ACC112 (cell line): ENCODE measurements around the gene GRIN3A.

Experiments used
- H2AFZ ChIP-seq: fragments of 200-600 bp; sonication (generic); one replicate; pipeline ENCODE4 v1.6.0; 2017; ENCODE audit warnings: antibody characterized with exemption, low read length; ENCODE audit not compliant: unreplicated experiment
- H3K27ac ChIP-seq: fragments of 200-600 bp; sonication (generic); 2 replicates; pipeline ENCODE4 v1.5.1; 2014; ENCODE audit warnings: low read depth, mild to moderate bottlenecking, antibody characterized with exemption, low read length, moderate library complexity
- H3K27me3 ChIP-seq: fragments of 200-600 bp; sonication (generic); 2 replicates; pipeline ENCODE4 v1.6.1; 2014; ENCODE audit warnings: mild to moderate bottlenecking, antibody characterized with exemption, low read length, moderate library complexity, mixed read lengths; ENCODE audit not compliant: insufficient read depth
- H3K36me3 ChIP-seq: fragments of 200-600 bp; sonication (generic); 2 replicates; pipeline ENCODE4 v1.6.1; 2016; ENCODE audit warnings: mild to moderate bottlenecking, antibody characterized with exemption, low read length, moderate library complexity, mixed read lengths; ENCODE audit not compliant: insufficient read depth
- H3K4me1 ChIP-seq: fragments of 200-600 bp; sonication (generic); one replicate; pipeline ENCODE4 v1.6.1; 2016; ENCODE audit warnings: low read length, mixed read lengths; ENCODE audit not compliant: insufficient read depth, unreplicated experiment, control insufficient read depth
- H3K4me3 ChIP-seq: fragments of 200-600 bp; sonication (generic); 2 replicates; pipeline ENCODE4 v1.5.1; 2014; ENCODE audit warnings: mild to moderate bottlenecking, low read depth, low read length
- H3K79me2 ChIP-seq: fragments of 200-600 bp; sonication (generic); one replicate; pipeline ENCODE4 v1.6.0; 2016; ENCODE audit warnings: low read length; ENCODE audit not compliant: control insufficient read depth, unreplicated experiment, insufficient read depth

Gene GRIN3A

DNA sequence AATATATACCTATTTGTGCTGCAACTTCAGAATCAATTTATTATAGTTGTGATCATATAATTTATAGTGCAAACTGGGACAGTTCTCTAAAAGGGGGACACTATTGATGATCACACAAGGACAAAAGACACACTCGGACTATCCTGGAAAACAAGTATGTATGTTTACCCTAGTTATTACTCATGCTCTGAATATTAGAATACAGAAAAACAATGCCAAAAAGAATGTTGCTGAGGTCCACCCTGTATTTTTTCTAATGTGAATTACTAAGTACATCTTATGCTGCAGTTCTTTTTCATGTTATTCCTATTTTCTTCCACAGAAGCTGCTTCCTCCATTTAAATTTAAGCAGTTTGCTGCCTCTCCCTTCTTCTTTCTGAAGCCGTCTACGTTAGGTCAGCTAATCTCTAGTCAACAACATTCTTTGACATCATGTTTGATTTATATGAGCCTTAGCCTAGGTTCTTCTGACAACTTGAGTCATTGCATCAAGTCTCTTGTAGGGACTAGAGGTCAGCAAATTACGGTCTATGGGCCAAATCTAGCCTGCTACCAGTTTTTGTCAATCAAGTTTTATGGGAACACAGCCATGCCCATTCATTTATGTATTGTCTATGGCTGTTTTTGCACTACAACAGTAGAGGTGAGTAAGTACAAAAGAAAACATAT is 103.6 kb downstream of the GRIN3A start:
- Histone ChIP-seq H3K27ac (no peak overlapping the region), H3K4me1 (no peaks in the 10 kb centered on the region), H2AFZ (no peak overlapping the region), H3K36me3 (no peaks in the 10 kb centered on the region), H3K27me3 (no peaks in the 10 kb centered on the region), H3K4me3 (no peak overlapping the region), H3K79me2 (no peaks in the 10 kb centered on the region)

DNA sequence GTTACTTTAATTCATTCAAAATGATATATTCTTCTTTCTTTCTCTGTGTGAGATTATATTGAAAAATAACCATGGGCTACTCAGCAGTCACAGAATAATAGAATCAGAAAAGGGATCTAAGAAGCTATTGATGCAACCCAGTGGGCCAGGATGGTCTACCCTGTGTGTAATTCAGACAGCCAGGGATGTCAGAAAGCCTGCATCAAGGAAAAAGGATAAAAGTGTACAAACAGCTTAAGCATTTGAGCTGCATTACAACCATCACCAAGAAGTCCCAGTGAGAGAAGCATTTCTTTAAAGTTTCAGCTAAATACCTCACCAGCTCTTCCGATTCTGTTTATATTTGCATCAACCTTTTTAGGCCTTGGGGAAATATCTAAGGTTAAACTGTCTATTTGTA is 105.8 kb downstream of the GRIN3A start:
- H3K27ac ChIP-seq, result no peak overlapping the region
- no peak overlapping the region for H2AFZ ChIP-seq
- no peaks in the 10 kb centered on the region for H3K36me3 ChIP-seq
- no peaks in the 10 kb centered on the region for H3K79me2 ChIP-seq
- no peaks in the 10 kb centered on the region; the same call in 1 of the 2 replicates for H3K27me3 ChIP-seq
- no peaks in the 10 kb centered on the region for H3K4me1 ChIP-seq
- no peak overlapping the region for H3K4me3 ChIP-seq

DNA sequence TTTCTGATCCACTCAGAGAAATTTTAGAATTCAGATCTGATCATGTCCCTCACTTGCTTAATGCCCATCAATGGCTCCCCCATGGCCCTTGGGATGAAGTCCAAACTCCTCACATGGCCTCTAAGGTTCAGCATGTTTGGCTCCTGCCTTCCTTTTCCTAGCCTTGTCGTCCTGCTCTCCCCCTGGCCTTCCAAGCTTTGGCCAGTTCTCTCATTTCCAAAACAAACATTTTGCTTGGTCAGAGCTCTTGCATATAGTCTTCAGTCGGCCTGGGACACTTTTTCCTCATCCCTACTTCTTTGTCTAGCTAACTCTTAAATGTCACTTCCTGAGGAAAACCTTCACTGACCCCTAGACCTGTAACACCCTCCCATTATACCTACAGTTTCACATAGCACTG is 106.6 kb downstream of the GRIN3A start:
- H3K27ac ChIP-seq, result no peak overlapping the region
- H3K27me3 ChIP-seq, result no peaks in the 10 kb centered on the region; the same call in 1 of the 2 replicates
- no peak overlapping the region for H2AFZ ChIP-seq
- H3K79me2 ChIP-seq, result no peaks in the 10 kb centered on the region
- no peaks in the 10 kb centered on the region for H3K4me1 ChIP-seq
- no peaks in the 10 kb centered on the region for H3K36me3 ChIP-seq
- H3K4me3 ChIP-seq, result no peak overlapping the region

DNA sequence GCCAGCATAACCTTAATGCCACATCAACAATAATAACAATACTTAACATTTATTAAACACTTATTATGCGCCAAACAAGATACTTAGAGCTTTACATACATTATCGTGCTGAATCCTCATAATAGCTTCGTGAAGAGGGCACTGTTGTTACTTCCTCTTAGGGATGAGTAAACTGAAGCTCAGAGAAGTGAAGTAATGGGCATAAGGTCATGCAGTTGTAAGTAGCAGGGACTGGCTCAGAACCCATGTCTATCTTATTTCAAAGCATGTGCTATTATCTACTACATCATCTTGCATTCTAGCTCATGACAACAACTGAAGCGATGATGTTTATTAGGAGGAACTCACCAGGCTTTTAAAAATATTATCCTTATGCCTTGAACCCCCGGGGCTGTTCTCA is 108.8 kb downstream of the GRIN3A start:
- H3K27ac ChIP-seq, result no peak overlapping the region
- no peak overlapping the region for H2AFZ ChIP-seq
- H3K36me3 ChIP-seq, result no peaks in the 10 kb centered on the region
- no peaks in the 10 kb centered on the region for H3K4me1 ChIP-seq
- H3K4me3 ChIP-seq, result no peak overlapping the region
- H3K27me3 ChIP-seq, result no peaks in the 10 kb centered on the region; the same call in 1 of the 2 replicates
- H3K79me2 ChIP-seq, result no peaks in the 10 kb centered on the region

DNA sequence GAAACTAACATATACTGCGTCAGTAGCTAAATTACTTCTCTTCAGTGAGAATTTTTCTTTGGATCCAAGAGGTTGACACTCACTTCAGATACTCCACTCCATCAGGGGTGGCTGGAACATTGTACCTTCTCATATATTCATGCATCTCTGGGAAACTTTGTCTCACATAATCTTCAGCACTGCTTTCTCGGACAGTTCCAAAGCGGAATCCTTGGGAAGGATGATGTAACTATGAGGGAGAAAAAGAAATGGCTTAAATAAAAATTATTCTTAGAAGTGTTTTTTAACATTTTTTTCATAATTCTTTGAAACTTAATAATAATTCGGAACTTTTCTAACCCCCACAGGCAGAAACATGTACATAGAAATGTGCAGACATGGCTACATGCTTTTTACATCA is 110.3 kb downstream of the GRIN3A start:
- Histone ChIP-seq H3K27ac (no peak overlapping the region), H2AFZ (no peak overlapping the region), H3K4me3 (no peak overlapping the region), H3K36me3 (no peaks in the 10 kb centered on the region), H3K79me2 (no peaks in the 10 kb centered on the region), H3K27me3 (no peaks in the 10 kb centered on the region; the same call in 1 of the 2 replicates), H3K4me1 (no peaks in the 10 kb centered on the region)

DNA sequence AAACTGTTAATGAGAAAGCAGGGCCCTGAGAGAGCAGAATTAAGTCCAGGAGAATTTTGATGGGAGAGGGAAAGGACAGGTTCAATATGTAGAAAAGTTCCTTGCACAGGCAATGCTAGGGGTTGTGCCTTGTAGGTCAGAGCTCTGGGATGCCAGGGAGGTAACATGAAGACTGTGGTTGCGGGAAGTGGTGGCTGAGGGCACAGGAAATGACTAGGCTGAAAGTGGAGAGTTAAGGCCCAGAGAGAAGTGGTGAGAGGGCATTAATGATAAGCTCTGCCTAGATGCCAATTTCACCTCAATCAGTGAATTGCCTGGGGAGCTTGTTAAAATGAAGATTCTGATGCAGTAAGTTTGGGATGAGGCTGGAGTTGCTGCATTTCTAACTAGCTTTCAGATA is 112.2 kb downstream of the GRIN3A start:
- no peak overlapping the region for H2AFZ ChIP-seq

DNA sequence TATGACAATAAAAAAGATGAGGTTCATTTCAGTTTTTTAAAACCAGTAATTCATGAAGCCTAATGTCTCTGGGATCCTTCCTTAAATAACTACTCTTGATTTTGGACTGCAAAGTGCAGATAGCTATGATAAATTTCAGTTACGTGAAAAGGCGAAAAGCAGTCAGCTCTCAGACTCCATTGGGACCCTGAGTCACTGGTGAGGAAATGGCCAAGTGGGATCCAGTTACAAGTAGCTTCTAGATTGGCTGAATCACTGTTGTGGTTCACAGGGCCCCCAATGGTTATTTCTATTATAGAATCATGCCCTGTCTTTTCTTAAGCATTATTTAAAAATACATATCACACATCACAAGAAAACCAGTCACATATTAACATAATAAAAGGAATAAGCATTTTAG is 112.6 kb downstream of the GRIN3A start:
- no peaks in the 10 kb centered on the region for H3K36me3 ChIP-seq
- no peaks in the 10 kb centered on the region for H3K4me1 ChIP-seq
- H3K79me2 ChIP-seq, result no peaks in the 10 kb centered on the region
- no peak overlapping the region for H3K27ac ChIP-seq
- H2AFZ ChIP-seq, result no peak overlapping the region
- no peak overlapping the region for H3K4me3 ChIP-seq
- H3K27me3 ChIP-seq, result peaks cover 4% of the 10 kb centered on the region

More for the DNA sequence above, 112.2 kb downstream of the GRIN3A start:
- Histone ChIP-seq H3K4me3 (no peak overlapping the region), H3K36me3 (no peaks in the 10 kb centered on the region), H3K27me3 (peaks cover 4% of the 10 kb centered on the region), H3K27ac (no peak overlapping the region), H3K4me1 (no peaks in the 10 kb centered on the region), H3K79me2 (no peaks in the 10 kb centered on the region)

DNA sequence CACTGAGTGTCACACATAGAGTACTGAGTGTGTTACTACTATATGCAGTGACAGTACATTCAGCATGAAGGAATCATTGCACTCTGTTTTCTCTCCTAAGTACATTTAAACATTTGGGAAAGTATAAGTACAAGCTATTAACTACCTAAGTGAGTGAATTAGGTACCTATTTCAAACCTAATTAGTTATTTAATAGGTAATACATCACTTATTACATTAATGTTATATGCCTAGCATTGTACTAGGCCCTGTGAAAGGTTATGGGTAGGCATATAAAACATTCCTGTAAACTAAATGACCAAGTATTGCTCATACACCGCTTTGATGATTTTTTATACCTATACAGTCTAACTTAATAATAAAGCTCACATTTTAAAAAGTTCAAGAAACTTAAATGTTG is 118.0 kb downstream of the GRIN3A start:
- Histone ChIP-seq H3K27me3 (peaks cover 4% of the 10 kb centered on the region; the same call in 1 of the 2 replicates), H3K36me3 (no peaks in the 10 kb centered on the region), H3K4me3 (no peak overlapping the region), H3K27ac (no peak overlapping the region), H3K4me1 (no peaks in the 10 kb centered on the region), H3K79me2 (no peaks in the 10 kb centered on the region), H2AFZ (no peak overlapping the region)

DNA sequence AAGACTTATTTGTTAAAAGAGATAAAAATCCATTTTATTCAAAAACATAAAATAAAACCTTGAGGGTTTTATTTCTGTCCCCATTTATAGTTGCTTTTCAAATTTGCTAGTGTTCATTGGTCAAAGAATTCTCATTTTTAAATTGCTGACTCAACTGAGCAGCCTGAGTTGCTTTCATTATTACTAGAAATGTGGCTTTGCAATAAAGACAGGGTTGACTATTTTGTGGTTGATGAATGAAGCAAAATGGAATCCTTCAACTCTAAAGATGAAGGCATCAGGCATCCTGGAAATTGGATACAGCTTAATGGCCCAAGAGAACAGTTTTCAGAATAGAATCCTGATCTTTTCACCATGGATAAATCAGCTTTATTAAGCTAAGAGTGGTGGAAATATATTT is 119.7 kb downstream of the GRIN3A start:
- H3K27me3 ChIP-seq, result peaks cover 4% of the 10 kb centered on the region; the same call in 1 of the 2 replicates
- H3K27ac ChIP-seq, result no peak overlapping the region
- no peak overlapping the region for H2AFZ ChIP-seq
- no peaks in the 10 kb centered on the region for H3K79me2 ChIP-seq
- no peaks in the 10 kb centered on the region for H3K36me3 ChIP-seq
- H3K4me1 ChIP-seq, result no peaks in the 10 kb centered on the region
- no peak overlapping the region for H3K4me3 ChIP-seq

DNA sequence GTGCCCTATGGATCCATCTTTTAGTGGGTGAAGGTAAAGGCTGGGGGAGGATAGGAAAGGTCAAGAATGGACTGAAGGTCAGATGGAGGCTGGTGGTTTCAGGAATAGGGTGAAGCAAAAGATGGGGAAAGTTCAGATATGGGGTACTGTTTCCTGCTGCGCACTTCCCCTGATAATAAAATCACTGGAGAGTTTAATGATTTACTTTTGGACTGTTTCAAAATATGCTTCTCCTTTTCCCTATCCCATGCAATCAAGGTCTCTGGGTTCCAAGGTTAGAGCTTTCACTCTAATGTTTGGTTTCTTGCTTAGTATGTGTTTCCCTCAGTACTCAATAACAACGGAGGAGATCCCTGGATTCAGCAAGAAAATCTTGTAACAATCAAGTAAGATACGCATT is 132.9 kb downstream of the GRIN3A start:
- H3K27ac ChIP-seq, result no peak overlapping the region

DNA sequence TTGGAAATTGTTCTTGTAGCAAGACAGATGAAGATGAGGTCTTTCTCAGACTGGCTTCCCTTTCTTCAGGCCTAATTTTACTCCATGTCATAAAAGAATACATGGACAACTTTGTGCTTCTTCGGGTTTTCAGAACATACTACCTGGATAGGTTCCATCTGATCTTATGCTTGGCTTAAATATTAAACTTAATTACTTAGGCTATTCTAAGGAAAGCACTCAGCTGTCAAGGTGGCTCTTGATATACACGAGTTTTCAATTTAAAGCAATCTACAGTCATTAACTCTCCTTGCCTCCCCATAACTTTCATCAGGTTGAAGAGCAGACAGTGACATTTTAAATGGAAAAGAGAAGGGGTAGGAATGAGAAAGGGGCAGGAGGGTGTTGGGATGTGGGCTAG is 134.2 kb downstream of the GRIN3A start:
- no peaks in the 10 kb centered on the region for H3K79me2 ChIP-seq
- peaks cover 90% of the 10 kb centered on the region for H3K27me3 ChIP-seq
- H3K4me3 ChIP-seq, result no peak overlapping the region
- no peaks in the 10 kb centered on the region for H3K4me1 ChIP-seq
- H3K27ac ChIP-seq, result no peak overlapping the region
- H2AFZ ChIP-seq, result no peak overlapping the region
- H3K36me3 ChIP-seq, result no peaks in the 10 kb centered on the region

More for the DNA sequence above, 132.9 kb downstream of the GRIN3A start:
- no peak overlapping the region for H3K4me3 ChIP-seq
- peaks cover 81% of the 10 kb centered on the region for H3K27me3 ChIP-seq
- H3K4me1 ChIP-seq, result no peaks in the 10 kb centered on the region
- no peaks in the 10 kb centered on the region for H3K79me2 ChIP-seq
- no peak overlapping the region for H2AFZ ChIP-seq
- H3K36me3 ChIP-seq, result no peaks in the 10 kb centered on the region
